ENCODE measurements around the gene MMP21.
A peak's percentile ranks its signal among the peaks of the same experiment; 100 is the strongest.

Gene MMP21

GRCh38 chr10:125816548-125816947 lies 40.9 kb upstream of the MMP21 start:
- no peak overlapping the region for H3K4me3 ChIP-seq (ENCODE audit: low read length)
- TF ChIP-seq CTCF (conservative IDR thresholded peaks at IDR 0.05; ENCODE audit: low read length) = no peak
- DNase-seq (ENCODE audit: low read depth) = no peak

GRCh38 chr10:125815764-125816163 lies 40.1 kb upstream of the MMP21 start:
- no peak overlapping the region for H3K4me3 ChIP-seq (ENCODE audit: low read length)
- DNase-seq (ENCODE audit: low read depth) = no peak
- no peak for TF ChIP-seq CTCF (conservative IDR thresholded peaks at IDR 0.05; ENCODE audit: low read length)

- DNase-seq (ENCODE audit: low read depth) = peak; percentile 91
- TF ChIP-seq CTCF (conservative IDR thresholded peaks at IDR 0.05; ENCODE audit: low read length) = no peak
- no peak overlapping the region for H3K4me3 ChIP-seq (ENCODE audit: low read length)
Observed at GRCh38 chr10:125812128-125812750, 36.6 kb upstream of the MMP21 start.

GRCh38 chr10:125811251-125811650 lies 35.6 kb upstream of the MMP21 start:
- no peak overlapping the region for H3K4me3 ChIP-seq (ENCODE audit: low read length)
- DNase-seq (ENCODE audit: low read depth) = peak; percentile 90
- TF ChIP-seq CTCF (conservative IDR thresholded peaks at IDR 0.05; ENCODE audit: low read length) = no peak

GRCh38 chr10:125808047-125808446 lies 32.4 kb upstream of the MMP21 start:
- DNase-seq (ENCODE audit: low read depth) = no peak
- TF ChIP-seq CTCF (conservative IDR thresholded peaks at IDR 0.05; ENCODE audit: low read length) = no peak
- no peak overlapping the region for H3K4me3 ChIP-seq (ENCODE audit: low read length)

- H3K4me3 ChIP-seq (ENCODE audit: low read length) = no peak overlapping the region
- TF ChIP-seq CTCF (conservative IDR thresholded peaks at IDR 0.05; ENCODE audit: low read length) = no peak
- DNase-seq (ENCODE audit: low read depth) = no peak
Observed at GRCh38 chr10:125802739-125803138, 27.1 kb upstream of the MMP21 start.

GRCh38 chr10:125802131-125802530 lies 26.5 kb upstream of the MMP21 start:
- no peak overlapping the region for H3K4me3 ChIP-seq (ENCODE audit: low read length)
- DNase-seq (ENCODE audit: low read depth) = no peak
- no peak for TF ChIP-seq CTCF (conservative IDR thresholded peaks at IDR 0.05; ENCODE audit: low read length)
